ENCODE results near the gene BIRC6. TPM values are rescaled to one million over a fixed set of nuclear protein-coding genes. Genes with fewer than 3 reads are reported as not detected.

The BIRC6 gene
- polyA plus RNA-seq, 2 of the 4 experiments (the other 2 are of a cell fraction) = 21.0 to 111 TPM

DNA sequence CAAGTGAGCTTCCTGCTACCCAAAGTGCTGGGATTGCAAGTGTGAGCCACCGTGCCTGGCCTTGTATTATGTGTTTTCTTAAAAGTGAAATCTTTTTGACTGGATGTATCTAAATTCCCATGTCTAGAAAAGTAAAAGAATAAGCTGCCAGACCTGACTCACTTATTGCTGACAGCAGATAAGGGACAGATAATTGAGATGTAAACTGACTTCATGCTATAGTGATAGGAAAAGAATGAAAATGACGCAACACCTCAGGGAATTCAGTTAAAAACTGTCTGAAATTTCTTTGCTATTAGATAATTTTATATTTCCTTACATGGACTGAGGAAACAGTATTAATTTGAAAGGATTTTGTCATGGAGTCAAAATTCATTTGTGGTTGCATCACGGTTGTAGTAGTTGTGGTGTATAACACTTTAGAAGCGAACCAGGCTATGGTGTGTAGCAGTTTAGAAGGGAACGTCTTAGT is 290.4 kb downstream of the BIRC6 start:
- H3K4me3 ChIP-seq = no peak overlapping the region
- no peaks in the 10 kb centered on the region for H3K4me1 ChIP-seq
- TF ChIP-seq CEBPB (IDR thresholded peaks at IDR 0.05) = 0 out of 4 replicates have a peak, but pooled peaks of 1 of the 2 experiments have one; percentile 25
- no peak for TF ChIP-seq HOXA7 (CRISPR knock-in tag; IDR thresholded peaks at IDR 0.05)
- ChIA-PET CTCF (interaction anchor here (0.8 to 1.7 kb wide), 2 partner anchors 16 to 725 kb away, joined by 3 read pairs; no protein-coding TSS in a partner anchor), POLR2A (no interaction called here)
- WGBS (ENCODE audit: missing lambda C conversion rate) = 84% methylated on average over 5 of the region's 5 CpGs
- FAIRE-seq = no peak
- no peak overlapping the region for H3K4me2 ChIP-seq
- no peak overlapping the region for H3K27ac ChIP-seq
- DNase-seq (ENCODE audit: low read depth in 1 of 2, low spot score in 1 of 2) = no peak
- no peak; a peak in 1 of 6 replicates for ATAC-seq
- H3K9me3 ChIP-seq = no peaks in the 10 kb centered on the region

DNA sequence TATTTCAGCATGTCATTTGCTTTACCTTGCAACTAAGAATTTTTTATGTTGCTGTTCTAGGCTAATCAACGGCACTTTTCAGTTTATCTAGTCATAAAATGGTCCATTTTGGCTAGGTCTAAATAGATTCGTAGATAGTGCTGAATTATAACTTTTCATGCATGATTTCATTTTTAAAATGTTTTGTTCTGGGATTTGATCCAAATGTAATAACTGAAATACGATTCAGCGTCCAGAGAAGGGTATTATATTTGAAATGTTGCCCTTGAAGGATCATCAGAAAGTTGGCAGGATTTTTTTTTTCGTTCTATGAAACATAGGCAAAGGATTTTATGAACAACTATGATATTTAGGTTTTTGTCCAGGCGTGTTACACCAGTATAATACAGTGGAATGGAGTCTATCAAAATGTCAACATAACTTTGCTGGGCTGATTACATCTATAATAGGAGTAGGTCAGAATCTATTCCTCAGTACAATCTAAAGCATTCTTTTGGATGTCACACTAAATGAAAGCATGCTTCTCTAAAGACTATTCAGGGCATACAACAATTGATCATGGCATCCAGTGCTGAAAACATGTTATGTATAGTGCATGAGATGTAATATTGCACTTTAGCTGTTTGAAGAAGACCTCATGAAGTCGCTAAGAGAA is 295.9 kb downstream of the BIRC6 start:
- 82% methylated on average over 7 of the region's 7 CpGs for WGBS (ENCODE audit: missing lambda C conversion rate)
- POLR2A ChIA-PET = no interaction called here
- H3K4me2 ChIP-seq = no peak overlapping the region
- no peak overlapping the region for H3K27ac ChIP-seq
- no peak for FAIRE-seq
- no peaks in the 10 kb centered on the region for H3K4me1 ChIP-seq
- no peaks in the 10 kb centered on the region for H3K9me3 ChIP-seq
- no peak for ATAC-seq
- H3K4me3 ChIP-seq = no peak overlapping the region
- CTCF ChIA-PET = interaction anchor here (1.3 kb wide), 1 partner anchor 13 kb away, joined by 4 read pairs; no protein-coding TSS in a partner anchor
- TF ChIP-seq, protein P1, sequence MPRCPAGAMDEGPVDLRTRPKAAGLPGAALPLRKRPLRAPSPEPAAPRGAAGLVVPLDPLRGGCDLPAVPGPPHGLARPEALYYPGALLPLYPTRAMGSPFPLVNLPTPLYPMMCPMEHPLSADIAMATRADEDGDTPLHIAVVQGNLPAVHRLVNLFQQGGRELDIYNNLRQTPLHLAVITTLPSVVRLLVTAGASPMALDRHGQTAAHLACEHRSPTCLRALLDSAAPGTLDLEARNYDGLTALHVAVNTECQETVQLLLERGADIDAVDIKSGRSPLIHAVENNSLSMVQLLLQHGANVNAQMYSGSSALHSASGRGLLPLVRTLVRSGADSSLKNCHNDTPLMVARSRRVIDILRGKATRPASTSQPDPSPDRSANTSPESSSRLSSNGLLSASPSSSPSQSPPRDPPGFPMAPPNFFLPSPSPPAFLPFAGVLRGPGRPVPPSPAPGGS (IDR thresholded peaks at IDR 0.05) = no peak
- TF ChIP-seq CEBPB (IDR thresholded peaks at IDR 0.05) (no peak), FOSL2 (IDR thresholded peaks at IDR 0.05) (no peak), FOSL2 (CRISPR knock-in tag; IDR thresholded peaks at IDR 0.05) (no peak), ZFP36 (IDR thresholded peaks at IDR 0.05; ENCODE audit: borderline replicate concordance, partially characterized antibody) (no peak), POLR2AphosphoS2 (conservative IDR thresholded peaks at IDR 0.05; ENCODE audit: low read length) (no peak), SREBF2 (IDR thresholded peaks at IDR 0.05) (no peak), FOSB (CRISPR knock-in tag; IDR thresholded peaks at IDR 0.05) (no peak), ZNF302 (CRISPR knock-in tag; IDR thresholded peaks at IDR 0.05) (no peak), ZC3H11A (IDR thresholded peaks at IDR 0.05) (no peak), RAD21 (conservative IDR thresholded peaks at IDR 0.05 in 1 of 2, IDR thresholded peaks at IDR 0.05 in 1 of 2) (no peak), RARB (CRISPR knock-in tag; IDR thresholded peaks at IDR 0.05) (no peak), NFE2L2 (conservative IDR thresholded peaks at IDR 0.05; ENCODE audit: low read length) (no peak), HEYL (CRISPR knock-in tag; IDR thresholded peaks at IDR 0.05) (no peak), CHD4 (IDR thresholded peaks at IDR 0.05; ENCODE audit: borderline replicate concordance) (no peak), CHD2 (IDR thresholded peaks at IDR 0.05; ENCODE audit: low read length, partially characterized antibody) (no peak), NR3C1 (IDR thresholded peaks at IDR 0.05) (no peak), HOXB5 (CRISPR knock-in tag; IDR thresholded peaks at IDR 0.05) (no peak)
- TF ChIP-seq, protein P2, sequence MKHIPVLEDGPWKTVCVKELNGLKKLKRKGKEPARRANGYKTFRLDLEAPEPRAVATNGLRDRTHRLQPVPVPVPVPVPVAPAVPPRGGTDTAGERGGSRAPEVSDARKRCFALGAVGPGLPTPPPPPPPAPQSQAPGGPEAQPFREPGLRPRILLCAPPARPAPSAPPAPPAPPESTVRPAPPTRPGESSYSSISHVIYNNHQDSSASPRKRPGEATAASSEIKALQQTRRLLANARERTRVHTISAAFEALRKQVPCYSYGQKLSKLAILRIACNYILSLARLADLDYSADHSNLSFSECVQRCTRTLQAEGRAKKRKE (CRISPR knock-in tag; IDR thresholded peaks at IDR 0.05; ENCODE audit: low read depth) = no peak
- TF ChIP-seq, protein P3, sequence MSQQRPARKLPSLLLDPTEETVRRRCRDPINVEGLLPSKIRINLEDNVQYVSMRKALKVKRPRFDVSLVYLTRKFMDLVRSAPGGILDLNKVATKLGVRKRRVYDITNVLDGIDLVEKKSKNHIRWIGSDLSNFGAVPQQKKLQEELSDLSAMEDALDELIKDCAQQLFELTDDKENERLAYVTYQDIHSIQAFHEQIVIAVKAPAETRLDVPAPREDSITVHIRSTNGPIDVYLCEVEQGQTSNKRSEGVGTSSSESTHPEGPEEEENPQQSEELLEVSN (IDR thresholded peaks at IDR 0.05; ENCODE audit: borderline replicate concordance, low read depth) = no peak
- TF ChIP-seq, protein P4, sequence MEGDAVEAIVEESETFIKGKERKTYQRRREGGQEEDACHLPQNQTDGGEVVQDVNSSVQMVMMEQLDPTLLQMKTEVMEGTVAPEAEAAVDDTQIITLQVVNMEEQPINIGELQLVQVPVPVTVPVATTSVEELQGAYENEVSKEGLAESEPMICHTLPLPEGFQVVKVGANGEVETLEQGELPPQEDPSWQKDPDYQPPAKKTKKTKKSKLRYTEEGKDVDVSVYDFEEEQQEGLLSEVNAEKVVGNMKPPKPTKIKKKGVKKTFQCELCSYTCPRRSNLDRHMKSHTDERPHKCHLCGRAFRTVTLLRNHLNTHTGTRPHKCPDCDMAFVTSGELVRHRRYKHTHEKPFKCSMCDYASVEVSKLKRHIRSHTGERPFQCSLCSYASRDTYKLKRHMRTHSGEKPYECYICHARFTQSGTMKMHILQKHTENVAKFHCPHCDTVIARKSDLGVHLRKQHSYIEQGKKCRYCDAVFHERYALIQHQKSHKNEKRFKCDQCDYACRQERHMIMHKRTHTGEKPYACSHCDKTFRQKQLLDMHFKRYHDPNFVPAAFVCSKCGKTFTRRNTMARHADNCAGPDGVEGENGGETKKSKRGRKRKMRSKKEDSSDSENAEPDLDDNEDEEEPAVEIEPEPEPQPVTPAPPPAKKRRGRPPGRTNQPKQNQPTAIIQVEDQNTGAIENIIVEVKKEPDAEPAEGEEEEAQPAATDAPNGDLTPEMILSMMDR (IDR thresholded peaks at IDR 0.05) = no peak
- no peak for DNase-seq (ENCODE audit: low read depth in 1 of 2, low spot score in 1 of 2)
